ENCODE results near the gene CLNK. TPM values are rescaled to one million over a fixed set of nuclear protein-coding genes. Genes with fewer than 3 reads are reported as not detected.

Gene CLNK
- total RNA-seq, 2 experiments from 2014 or later = 0.05 to 0.17 TPM

DNA sequence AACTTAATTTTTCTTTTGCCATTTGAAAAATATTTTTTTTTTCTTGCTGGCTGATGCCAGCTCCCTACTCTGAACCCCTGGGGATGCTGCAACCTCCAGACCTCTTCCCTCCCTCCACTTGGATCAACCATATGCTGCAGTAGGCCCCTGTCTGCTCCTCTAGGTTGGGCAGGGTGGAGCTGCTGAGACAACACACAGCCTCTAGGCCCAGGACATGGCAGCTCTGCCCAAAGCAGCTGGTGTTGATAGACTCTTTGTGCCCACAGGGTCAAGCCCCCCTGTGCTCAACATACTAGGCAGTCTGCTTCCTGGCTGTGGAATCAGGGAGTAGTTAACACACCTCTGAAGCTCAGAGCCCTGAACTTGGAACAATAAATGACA lies 19.9 kb upstream of the CLNK start:
- H3K4me3 Mint-ChIP-seq = no peak overlapping the region
- TF ChIP-seq, protein P1, sequence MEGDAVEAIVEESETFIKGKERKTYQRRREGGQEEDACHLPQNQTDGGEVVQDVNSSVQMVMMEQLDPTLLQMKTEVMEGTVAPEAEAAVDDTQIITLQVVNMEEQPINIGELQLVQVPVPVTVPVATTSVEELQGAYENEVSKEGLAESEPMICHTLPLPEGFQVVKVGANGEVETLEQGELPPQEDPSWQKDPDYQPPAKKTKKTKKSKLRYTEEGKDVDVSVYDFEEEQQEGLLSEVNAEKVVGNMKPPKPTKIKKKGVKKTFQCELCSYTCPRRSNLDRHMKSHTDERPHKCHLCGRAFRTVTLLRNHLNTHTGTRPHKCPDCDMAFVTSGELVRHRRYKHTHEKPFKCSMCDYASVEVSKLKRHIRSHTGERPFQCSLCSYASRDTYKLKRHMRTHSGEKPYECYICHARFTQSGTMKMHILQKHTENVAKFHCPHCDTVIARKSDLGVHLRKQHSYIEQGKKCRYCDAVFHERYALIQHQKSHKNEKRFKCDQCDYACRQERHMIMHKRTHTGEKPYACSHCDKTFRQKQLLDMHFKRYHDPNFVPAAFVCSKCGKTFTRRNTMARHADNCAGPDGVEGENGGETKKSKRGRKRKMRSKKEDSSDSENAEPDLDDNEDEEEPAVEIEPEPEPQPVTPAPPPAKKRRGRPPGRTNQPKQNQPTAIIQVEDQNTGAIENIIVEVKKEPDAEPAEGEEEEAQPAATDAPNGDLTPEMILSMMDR (IDR thresholded peaks at IDR 0.05) = no peak
- Histone ChIP-seq H3K27ac (ENCODE audit: low read depth in 1 of 2, low read length in 2 of 2) (no peak overlapping the region), H3K36me3 (ENCODE audit: insufficient read depth, low read length) (no peaks in the 10 kb centered on the region), H3K9me3 (ENCODE audit: control insufficient read depth in 1 of 2, insufficient read depth in 1 of 2, low read length in 2 of 2) (no peaks in the 10 kb centered on the region), H3K4me3 (ENCODE audit: low read length) (no peak overlapping the region), H3K27me3 (ENCODE audit: control insufficient read depth in 1 of 2, insufficient read depth in 2 of 2, low read length in 2 of 2) (no peaks in the 10 kb centered on the region), H3K4me1 (ENCODE audit: insufficient read depth, low read length) (no peaks in the 10 kb centered on the region)
- no peaks in the 10 kb centered on the region for H3K27me3 Mint-ChIP-seq
- ATAC-seq (ENCODE audit: poor library complexity) (no peak), DNase-seq (no peak)
- no peak overlapping the region for H3K27ac Mint-ChIP-seq
- intact Hi-C loops (cut with DNase I, micrococcal nuclease) = no loop called here
- H3K36me3 Mint-ChIP-seq (ENCODE audit: low read depth) = no peaks in the 10 kb centered on the region
- H3K9me3 Mint-ChIP-seq = no peaks in the 10 kb centered on the region
- POLR2A ChIA-PET = no interaction called here
- CTCF ChIA-PET = no interaction called here
- H3K4me1 Mint-ChIP-seq (ENCODE audit: low read depth) = no peaks in the 10 kb centered on the region

DNA sequence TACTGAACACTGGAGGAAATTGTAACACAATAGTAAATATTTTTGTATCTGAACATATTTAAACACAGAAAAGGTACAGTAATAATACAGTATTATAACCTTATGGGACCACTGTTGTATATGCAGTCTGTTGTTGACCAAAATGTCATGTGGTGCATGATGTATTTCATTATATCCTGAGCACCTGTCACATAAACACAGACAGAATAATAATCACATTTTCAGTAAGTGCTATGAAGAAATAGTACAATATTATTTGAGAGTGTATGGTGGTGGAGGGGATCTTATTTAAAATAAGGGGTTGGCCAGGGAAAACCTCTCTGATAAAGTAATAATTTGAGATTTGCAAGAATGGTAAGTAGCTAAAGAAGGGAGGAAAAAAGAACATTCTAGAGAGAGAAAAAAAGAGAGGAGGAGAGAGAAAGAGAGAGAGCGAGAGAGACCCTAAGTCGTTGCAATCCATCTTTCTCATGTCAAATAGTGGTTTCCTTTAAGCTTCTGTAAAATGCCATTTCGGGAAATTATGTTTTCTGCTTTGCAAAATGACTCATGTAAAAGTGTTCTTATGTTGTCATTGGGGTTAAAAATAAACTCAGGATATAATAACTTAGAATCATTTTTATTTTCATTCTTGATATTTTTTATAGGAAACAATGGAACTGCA lies 19.3 kb upstream of the CLNK start:
- Mint-ChIP-seq H3K4me3 (no peak overlapping the region), H3K9me3 (no peaks in the 10 kb centered on the region), H3K27me3 (no peaks in the 10 kb centered on the region), H3K36me3 (ENCODE audit: low read depth) (no peaks in the 10 kb centered on the region), H3K4me1 (ENCODE audit: low read depth) (no peaks in the 10 kb centered on the region), H3K27ac (no peak overlapping the region)
- no peak for DNase-seq
- no peaks in the 10 kb centered on the region for H3K36me3 ChIP-seq (ENCODE audit: insufficient read depth, low read length)
- H3K4me1 ChIP-seq (ENCODE audit: insufficient read depth, low read length) = no peaks in the 10 kb centered on the region
- intact Hi-C loops (cut with DNase I, micrococcal nuclease) = no loop called here
- H3K4me3 ChIP-seq (ENCODE audit: low read length) = no peak overlapping the region
- no peaks in the 10 kb centered on the region for H3K27me3 ChIP-seq (ENCODE audit: control insufficient read depth in 1 of 2, insufficient read depth in 2 of 2, low read length in 2 of 2)
- TF ChIP-seq, protein P1 (IDR thresholded peaks at IDR 0.05) = no peak
- POLR2A ChIA-PET = no interaction called here
- no peaks in the 10 kb centered on the region for H3K9me3 ChIP-seq (ENCODE audit: control insufficient read depth in 1 of 2, insufficient read depth in 1 of 2, low read length in 2 of 2)
- H3K27ac ChIP-seq (ENCODE audit: low read depth in 1 of 2, low read length in 2 of 2) = no peak overlapping the region
- ATAC-seq (ENCODE audit: poor library complexity) = no peak
- CTCF ChIA-PET = no interaction called here

DNA sequence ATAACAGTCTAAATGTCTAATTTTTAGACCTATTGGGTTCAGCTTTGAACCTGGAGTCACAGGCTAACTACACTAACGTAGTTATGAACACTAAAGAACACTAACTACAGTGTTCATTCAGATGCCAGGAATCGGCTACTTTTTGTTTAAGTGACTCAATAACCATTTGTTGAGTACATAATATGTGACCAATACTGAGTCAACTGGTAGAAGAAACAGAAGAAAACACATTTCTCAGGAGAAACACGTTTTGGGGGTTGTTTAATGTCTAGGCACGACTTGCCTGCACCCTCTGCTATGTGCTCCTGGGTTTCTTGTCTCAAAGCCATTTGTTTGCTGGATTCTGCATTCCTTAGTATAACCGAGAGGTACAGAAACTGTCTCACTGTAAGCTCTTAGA lies 18.6 kb upstream of the CLNK start:
- CTCF ChIA-PET = interaction anchor here (1.7 kb wide), 1 partner anchor 42 kb away, joined by 3 read pairs; no protein-coding TSS in a partner anchor
- ATAC-seq (ENCODE audit: poor library complexity) (no peak), DNase-seq (no peak)
- intact Hi-C loops (cut with DNase I, micrococcal nuclease) = no loop called here
- H3K36me3 Mint-ChIP-seq (ENCODE audit: low read depth) = no peaks in the 10 kb centered on the region
- H3K27ac Mint-ChIP-seq = no peak overlapping the region
- H3K27me3 Mint-ChIP-seq = no peaks in the 10 kb centered on the region
- no peak overlapping the region for H3K4me3 ChIP-seq (ENCODE audit: low read length)
- POLR2A ChIA-PET = no interaction called here
- TF ChIP-seq, protein P1 (IDR thresholded peaks at IDR 0.05) = no peak
- no peaks in the 10 kb centered on the region for H3K4me1 Mint-ChIP-seq (ENCODE audit: low read depth)
- H3K36me3 ChIP-seq (ENCODE audit: insufficient read depth, low read length) = no peaks in the 10 kb centered on the region
- no peaks in the 10 kb centered on the region for H3K9me3 Mint-ChIP-seq
- no peak overlapping the region for H3K27ac ChIP-seq (ENCODE audit: low read depth in 1 of 2, low read length in 2 of 2)
- H3K27me3 ChIP-seq (ENCODE audit: control insufficient read depth in 1 of 2, insufficient read depth in 2 of 2, low read length in 2 of 2) = no peaks in the 10 kb centered on the region
- no peak overlapping the region for H3K4me3 Mint-ChIP-seq
- no peaks in the 10 kb centered on the region for H3K9me3 ChIP-seq (ENCODE audit: control insufficient read depth in 1 of 2, insufficient read depth in 1 of 2, low read length in 2 of 2)
- no peaks in the 10 kb centered on the region for H3K4me1 ChIP-seq (ENCODE audit: insufficient read depth, low read length)

All from CD4-positive, alpha-beta T cell (primary cell).